Stomach (tissue), 4 donors: ENCODE results near the gene ABCE1.

ENCODE experiments used
- CTCF ChIP-seq, 7 experiments: fragments of 450-650 bp in 4 of 7; fragments of 200-600 bp in 3 of 7; sonication (generic) in 3 of 7; IDR thresholded peaks; one replicate each; pipeline ENCODE4 v1.5.1; 2016 to 2019; ENCODE audit warnings: antibody characterized with exemption in 7 of 7, control low read depth in 2 of 7, mild to moderate bottlenecking in 1 of 7
- EP300 ChIP-seq: sonication (generic); formaldehyde crosslinking; IDR thresholded peaks from one replicate; pipeline ENCODE4 v1.6.1; 2017; ENCODE audit warnings: antibody characterized with exemption
- POLR2A ChIP-seq, 4 donors: fragments of 450-650 bp; IDR thresholded peaks; one replicate each; pipeline ENCODE4 v1.6.1; 2016; ENCODE audit warnings: antibody characterized with exemption in 4 of 4, control low read depth in 2 of 4, mild to moderate bottlenecking in 1 of 4, moderate library complexity in 1 of 4
- POLR2AphosphoS5 ChIP-seq, 3 donors: sonication (generic); formaldehyde crosslinking; IDR thresholded peaks; one replicate each; pipeline ENCODE4 v1.6.1; 2016; ENCODE audit warnings: antibody characterized with exemption in 3 of 3

GRCh38 chr4:145125396-145125795 is 27.3 kb downstream of the ABCE1 start:
- TF ChIP-seq CTCF (IDR thresholded peaks at IDR 0.05) (no peak), POLR2A (IDR thresholded peaks at IDR 0.05) (no peak), POLR2AphosphoS5 (IDR thresholded peaks at IDR 0.05) (no peak), EP300 (no peak)
